ENCODE measurements around the gene LSM4. TPM values are rescaled to one million over a fixed set of nuclear protein-coding genes. Genes with fewer than 3 reads are reported as not detected.

LSM4 gene
- total and polyA plus RNA-seq, 2 of the 13 experiments (the other 11 are each of a cell fraction or from before 2014, with no cell fraction given), result 65.8 to 166 TPM

GRCh38 chr19:18364826-18365528, 42.1 kb upstream of the LSM4 start (continued):
- TF ChIP-seq SAFB2 (CRISPR knock-in tag; IDR thresholded peaks at IDR 0.05; ENCODE audit: borderline replicate concordance, low read depth), result no peak
- no peak for TF ChIP-seq ZNF766 (CRISPR knock-in tag; IDR thresholded peaks at IDR 0.05; ENCODE audit: borderline replicate concordance)
- no peak for TF ChIP-seq SMAD9 (CRISPR knock-in tag; IDR thresholded peaks at IDR 0.05)
- TF ChIP-seq NKX3-1 (CRISPR knock-in tag; IDR thresholded peaks at IDR 0.05), result peak; percentile 47; the same call in 1 of the 2 replicates
- no peak for TF ChIP-seq SMC3 (IDR thresholded peaks at IDR 0.05; ENCODE audit: low read length)
- TF ChIP-seq EZH2 (conservative IDR thresholded peaks at IDR 0.05; ENCODE audit: low read depth, low read length), result no peak
- no peak for TF ChIP-seq HOXA9 (CRISPR knock-in tag; IDR thresholded peaks at IDR 0.05; ENCODE audit: borderline replicate concordance)
- TF ChIP-seq, protein P1, sequence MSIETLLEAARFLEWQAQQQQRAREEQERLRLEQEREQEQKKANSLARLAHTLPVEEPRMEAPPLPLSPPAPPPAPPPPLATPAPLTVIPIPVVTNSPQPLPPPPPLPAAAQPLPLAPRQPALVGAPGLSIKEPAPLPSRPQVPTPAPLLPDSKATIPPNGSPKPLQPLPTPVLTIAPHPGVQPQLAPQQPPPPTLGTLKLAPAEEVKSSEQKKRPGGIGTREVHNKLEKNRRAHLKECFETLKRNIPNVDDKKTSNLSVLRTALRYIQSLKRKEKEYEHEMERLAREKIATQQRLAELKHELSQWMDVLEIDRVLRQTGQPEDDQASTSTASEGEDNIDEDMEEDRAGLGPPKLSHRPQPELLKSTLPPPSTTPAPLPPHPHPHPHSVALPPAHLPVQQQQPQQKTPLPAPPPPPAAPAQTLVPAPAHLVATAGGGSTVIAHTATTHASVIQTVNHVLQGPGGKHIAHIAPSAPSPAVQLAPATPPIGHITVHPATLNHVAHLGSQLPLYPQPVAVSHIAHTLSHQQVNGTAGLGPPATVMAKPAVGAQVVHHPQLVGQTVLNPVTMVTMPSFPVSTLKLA (IDR thresholded peaks at IDR 0.05), result no peak
- TF ChIP-seq, protein P2, sequence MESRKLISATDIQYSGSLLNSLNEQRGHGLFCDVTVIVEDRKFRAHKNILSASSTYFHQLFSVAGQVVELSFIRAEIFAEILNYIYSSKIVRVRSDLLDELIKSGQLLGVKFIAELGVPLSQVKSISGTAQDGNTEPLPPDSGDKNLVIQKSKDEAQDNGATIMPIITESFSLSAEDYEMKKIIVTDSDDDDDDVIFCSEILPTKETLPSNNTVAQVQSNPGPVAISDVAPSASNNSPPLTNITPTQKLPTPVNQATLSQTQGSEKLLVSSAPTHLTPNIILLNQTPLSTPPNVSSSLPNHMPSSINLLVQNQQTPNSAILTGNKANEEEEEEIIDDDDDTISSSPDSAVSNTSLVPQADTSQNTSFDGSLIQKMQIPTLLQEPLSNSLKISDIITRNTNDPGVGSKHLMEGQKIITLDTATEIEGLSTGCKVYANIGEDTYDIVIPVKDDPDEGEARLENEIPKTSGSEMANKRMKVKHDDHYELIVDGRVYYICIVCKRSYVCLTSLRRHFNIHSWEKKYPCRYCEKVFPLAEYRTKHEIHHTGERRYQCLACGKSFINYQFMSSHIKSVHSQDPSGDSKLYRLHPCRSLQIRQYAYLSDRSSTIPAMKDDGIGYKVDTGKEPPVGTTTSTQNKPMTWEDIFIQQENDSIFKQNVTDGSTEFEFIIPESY (CRISPR knock-in tag; IDR thresholded peaks at IDR 0.05), result no peak
- TF ChIP-seq, protein P3, sequence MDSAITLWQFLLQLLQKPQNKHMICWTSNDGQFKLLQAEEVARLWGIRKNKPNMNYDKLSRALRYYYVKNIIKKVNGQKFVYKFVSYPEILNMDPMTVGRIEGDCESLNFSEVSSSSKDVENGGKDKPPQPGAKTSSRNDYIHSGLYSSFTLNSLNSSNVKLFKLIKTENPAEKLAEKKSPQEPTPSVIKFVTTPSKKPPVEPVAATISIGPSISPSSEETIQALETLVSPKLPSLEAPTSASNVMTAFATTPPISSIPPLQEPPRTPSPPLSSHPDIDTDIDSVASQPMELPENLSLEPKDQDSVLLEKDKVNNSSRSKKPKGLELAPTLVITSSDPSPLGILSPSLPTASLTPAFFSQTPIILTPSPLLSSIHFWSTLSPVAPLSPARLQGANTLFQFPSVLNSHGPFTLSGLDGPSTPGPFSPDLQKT (CRISPR knock-in tag; IDR thresholded peaks at IDR 0.05; ENCODE audit: borderline replicate concordance), result no peak
- peak; percentile 68 for TF ChIP-seq KAT8 (CRISPR knock-in tag; IDR thresholded peaks at IDR 0.05)
- TF ChIP-seq RFXAP (CRISPR knock-in tag; IDR thresholded peaks at IDR 0.05; ENCODE audit: borderline replicate concordance), result no peak
- TF ChIP-seq PRPF4 (IDR thresholded peaks at IDR 0.05; ENCODE audit: low read depth, low read length, poor library complexity, severe bottlenecking), result peak; percentile 16
- TF ChIP-seq, protein P4, sequence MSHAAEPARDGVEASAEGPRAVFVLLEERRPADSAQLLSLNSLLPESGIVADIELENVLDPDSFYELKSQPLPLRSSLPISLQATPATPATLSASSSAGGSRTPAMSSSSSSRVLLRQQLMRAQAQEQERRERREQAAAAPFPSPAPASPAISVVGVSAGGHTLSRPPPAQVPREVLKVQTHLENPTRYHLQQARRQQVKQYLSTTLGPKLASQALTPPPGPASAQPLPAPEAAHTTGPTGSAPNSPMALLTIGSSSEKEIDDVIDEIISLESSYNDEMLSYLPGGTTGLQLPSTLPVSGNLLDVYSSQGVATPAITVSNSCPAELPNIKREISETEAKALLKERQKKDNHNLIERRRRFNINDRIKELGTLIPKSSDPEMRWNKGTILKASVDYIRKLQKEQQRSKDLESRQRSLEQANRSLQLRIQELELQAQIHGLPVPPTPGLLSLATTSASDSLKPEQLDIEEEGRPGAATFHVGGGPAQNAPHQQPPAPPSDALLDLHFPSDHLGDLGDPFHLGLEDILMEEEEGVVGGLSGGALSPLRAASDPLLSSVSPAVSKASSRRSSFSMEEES (CRISPR knock-in tag; IDR thresholded peaks at IDR 0.05), result peak; percentile 98
- TF ChIP-seq, protein P5, sequence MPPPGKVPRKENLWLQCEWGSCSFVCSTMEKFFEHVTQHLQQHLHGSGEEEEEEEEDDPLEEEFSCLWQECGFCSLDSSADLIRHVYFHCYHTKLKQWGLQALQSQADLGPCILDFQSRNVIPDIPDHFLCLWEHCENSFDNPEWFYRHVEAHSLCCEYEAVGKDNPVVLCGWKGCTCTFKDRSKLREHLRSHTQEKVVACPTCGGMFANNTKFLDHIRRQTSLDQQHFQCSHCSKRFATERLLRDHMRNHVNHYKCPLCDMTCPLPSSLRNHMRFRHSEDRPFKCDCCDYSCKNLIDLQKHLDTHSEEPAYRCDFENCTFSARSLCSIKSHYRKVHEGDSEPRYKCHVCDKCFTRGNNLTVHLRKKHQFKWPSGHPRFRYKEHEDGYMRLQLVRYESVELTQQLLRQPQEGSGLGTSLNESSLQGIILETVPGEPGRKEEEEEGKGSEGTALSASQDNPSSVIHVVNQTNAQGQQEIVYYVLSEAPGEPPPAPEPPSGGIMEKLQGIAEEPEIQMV (CRISPR knock-in tag; IDR thresholded peaks at IDR 0.05; ENCODE audit: low read depth), result no peak
- TF ChIP-seq NCOA1 (CRISPR knock-in tag; IDR thresholded peaks at IDR 0.05), result no peak; the same call in 1 of the 2 replicates
- TF ChIP-seq, protein P6, sequence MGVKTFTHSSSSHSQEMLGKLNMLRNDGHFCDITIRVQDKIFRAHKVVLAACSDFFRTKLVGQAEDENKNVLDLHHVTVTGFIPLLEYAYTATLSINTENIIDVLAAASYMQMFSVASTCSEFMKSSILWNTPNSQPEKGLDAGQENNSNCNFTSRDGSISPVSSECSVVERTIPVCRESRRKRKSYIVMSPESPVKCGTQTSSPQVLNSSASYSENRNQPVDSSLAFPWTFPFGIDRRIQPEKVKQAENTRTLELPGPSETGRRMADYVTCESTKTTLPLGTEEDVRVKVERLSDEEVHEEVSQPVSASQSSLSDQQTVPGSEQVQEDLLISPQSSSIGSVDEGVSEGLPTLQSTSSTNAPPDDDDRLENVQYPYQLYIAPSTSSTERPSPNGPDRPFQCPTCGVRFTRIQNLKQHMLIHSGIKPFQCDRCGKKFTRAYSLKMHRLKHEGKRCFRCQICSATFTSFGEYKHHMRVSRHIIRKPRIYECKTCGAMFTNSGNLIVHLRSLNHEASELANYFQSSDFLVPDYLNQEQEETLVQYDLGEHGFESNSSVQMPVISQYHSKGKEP (CRISPR knock-in tag; IDR thresholded peaks at IDR 0.05), result no peak
- TF ChIP-seq BHLHE40 (IDR thresholded peaks at IDR 0.05; ENCODE audit: low read length), result peak; percentile 74
- peak; percentile 92 for TF ChIP-seq BCL6 (CRISPR knock-in tag; IDR thresholded peaks at IDR 0.05)
- no peak for TF ChIP-seq TSC22D2 (CRISPR knock-in tag; IDR thresholded peaks at IDR 0.05; ENCODE audit: borderline replicate concordance)
- TF ChIP-seq ZNF296 (CRISPR knock-in tag; conservative IDR thresholded peaks at IDR 0.05), result no peak
